Eye (tissue), 1 donor: ENCODE measurements around the gene ACTR10.

ENCODE experiments used
- DNase-seq: peaks from one replicate; pipeline ENCODE4 v3.0.0-alpha.2; 2015

The ACTR10 gene

DNA sequence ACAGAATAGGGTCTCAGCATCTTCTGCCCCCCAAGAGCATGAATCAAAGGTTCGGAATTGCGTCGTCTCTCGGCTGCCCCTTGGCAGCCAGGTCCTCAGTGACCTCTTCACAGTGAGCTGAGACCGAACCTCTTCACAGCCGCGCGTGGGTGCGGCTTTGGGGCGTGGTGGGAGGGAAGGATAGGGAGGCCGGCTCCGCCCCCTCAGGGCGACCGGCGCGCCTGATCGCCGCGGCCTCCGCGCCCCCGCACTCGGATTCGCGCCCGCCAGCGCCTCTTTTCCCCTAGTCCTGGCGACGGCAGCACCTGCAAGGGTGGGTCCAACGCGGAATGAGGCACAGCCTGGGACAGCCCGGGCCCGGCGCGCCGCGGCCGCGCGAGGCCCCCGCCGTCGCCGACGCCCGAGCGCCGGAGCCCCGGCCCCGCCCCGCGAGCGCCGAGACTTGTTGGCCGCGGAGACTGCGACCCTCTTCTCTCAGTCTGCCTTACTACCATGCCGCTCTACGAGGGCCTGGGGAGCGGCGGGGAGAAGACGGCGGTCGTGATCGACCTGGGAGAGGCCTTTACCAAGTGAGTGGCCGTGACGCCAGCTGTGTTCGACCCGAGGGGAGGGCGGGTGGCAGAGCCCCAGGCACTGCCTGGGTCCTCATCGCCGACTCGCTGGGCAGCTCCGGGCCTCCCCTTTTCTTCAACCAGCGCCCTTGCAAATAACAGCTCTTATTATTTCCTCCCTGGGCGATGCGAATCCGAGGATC lies at the start of gene ACTR10:
TSS of gene ACTR10 (plus strand) at position 424 of the 754 bp plus-strand sequence. CDS start at position 493, 69 bp downstream.
- peak; percentile 94 for DNase-seq

DNA sequence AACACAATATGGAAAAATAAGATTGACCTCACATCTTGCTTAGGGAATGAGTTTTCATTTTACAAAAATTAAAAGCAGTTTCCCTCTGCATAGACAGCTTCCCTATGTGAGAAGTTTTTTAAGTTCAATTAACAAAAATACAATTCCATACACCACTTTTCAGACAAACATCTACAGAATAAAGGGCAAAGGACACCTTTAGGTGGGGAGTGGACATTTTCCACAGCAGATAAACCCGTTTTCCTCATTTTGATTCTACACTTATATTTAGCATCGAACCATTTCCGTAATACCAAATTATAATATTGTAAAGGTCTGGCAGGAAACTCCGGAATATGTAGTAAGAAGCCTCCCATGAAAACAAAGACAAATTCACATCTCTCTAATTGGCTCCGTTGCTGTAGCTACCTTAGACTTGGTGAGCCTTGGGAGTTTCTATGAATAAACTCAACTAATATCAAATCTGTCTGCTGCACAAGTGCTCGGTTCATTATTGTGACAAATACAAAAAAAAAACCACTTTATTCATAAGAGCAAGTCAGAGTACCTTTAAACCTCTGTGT lies 49.6 kb upstream of the ACTR10 start:
- no peak for DNase-seq

DNA sequence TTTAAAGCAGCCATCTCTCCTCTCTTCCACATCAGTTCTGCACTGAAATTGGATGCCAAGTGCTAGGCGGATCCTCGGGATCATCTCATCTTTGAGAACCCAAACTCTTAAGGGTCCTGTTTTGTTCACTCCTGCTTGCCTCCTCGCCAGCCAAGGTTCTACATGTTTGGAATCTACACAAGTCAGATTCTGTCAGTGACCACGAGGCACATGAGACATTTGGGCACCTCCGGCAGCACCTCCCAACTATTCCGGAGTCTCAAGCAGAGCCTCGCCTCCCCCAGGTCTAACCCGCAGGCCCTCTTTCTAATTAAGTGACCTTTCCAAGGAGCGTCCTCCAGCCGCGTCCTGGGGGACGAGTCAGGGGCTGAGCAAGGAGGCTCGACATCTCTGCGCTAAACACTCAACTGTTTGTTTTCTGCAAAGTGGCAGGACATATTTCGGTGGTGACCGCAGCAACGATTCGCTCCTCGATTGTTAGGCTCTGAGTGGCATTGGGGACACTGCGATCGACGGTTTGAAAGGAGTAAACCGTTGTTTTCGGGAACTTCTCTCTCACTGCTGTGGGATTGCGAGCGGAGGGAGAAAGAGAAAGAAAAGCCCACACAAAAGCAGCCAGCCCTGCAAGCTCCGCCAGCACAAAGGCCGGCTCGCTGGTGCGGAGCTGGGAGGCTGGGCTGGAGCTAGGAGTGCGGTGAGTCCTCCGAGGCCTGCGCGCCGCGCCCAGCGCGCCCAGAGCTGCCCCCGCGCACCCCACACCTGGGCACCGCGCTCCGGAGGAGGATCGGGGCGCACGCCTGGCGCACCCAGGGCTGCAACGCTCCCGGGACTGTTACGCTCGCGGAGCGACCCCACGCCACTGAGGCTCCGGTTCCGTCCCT lies 48.6 kb upstream of the ACTR10 start:
- DNase-seq: peak; percentile 85

DNA sequence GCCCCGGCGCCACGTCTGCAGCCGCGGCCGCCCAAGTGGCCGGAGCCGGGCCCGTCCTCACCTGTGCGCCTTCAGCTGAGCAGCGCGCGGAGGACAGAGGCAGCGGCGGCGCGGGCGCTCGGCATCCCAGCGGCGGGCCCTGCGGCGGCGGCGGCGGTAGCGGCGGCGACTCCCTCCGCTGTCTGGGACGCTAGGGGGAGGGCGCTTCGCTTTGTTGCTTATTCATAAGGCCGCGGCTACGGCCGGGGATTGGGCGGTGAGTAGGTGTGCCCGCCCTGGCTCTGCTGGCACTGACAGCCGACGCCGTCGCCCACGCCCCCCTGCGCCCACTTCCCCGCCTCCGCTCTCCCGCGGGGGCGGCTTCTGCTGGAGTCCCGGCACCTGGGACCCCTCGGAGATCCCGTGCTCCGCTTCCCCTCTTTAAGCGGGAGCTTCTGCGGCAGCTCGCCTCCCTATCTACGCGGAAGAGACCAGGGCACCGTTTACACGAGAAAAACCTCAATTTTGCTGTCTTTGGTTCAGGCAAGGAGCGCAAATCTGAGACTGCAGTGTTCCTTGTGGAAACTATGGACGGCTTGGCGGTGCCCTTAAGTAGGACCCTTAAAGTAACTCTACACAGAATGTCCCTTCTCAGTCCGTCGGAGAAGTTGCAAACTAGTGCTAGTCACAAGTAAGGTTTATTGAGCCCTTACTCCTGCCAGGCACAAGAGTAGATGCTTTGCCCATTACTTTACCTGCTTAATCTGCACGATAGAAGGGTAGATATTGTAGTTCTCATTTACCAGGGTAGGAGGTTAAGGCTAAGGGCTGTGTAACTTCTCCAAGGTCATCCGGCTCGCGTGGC lies 47.7 kb upstream of the ACTR10 start, which contains the start of gene ARMH4:
TSS of gene ARMH4 (minus strand) at position 200 of the 844 bp plus-strand sequence. CDS start 12,855 bp downstream, outside the sequence.
- DNase-seq: peak; percentile 95

DNA sequence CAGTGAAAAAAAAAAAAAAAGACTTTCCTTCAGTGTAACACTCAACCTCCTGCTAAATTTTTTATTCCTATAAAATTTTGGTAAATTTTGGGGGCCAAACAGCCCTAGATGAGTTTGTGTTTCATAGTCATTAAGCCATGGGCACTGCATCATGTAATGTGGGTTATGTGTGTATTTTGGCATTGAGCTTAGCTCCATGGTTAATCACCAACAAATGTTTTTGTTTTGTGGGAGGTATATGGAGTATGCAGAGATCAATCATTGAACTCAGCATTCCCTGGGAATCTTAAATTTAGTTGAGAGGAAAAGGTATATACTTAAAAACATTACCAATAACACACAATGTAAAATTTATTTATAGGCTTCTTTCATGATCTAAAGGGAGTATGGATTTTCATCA lies 39.4 kb upstream of the ACTR10 start:
- DNase-seq: no peak

DNA sequence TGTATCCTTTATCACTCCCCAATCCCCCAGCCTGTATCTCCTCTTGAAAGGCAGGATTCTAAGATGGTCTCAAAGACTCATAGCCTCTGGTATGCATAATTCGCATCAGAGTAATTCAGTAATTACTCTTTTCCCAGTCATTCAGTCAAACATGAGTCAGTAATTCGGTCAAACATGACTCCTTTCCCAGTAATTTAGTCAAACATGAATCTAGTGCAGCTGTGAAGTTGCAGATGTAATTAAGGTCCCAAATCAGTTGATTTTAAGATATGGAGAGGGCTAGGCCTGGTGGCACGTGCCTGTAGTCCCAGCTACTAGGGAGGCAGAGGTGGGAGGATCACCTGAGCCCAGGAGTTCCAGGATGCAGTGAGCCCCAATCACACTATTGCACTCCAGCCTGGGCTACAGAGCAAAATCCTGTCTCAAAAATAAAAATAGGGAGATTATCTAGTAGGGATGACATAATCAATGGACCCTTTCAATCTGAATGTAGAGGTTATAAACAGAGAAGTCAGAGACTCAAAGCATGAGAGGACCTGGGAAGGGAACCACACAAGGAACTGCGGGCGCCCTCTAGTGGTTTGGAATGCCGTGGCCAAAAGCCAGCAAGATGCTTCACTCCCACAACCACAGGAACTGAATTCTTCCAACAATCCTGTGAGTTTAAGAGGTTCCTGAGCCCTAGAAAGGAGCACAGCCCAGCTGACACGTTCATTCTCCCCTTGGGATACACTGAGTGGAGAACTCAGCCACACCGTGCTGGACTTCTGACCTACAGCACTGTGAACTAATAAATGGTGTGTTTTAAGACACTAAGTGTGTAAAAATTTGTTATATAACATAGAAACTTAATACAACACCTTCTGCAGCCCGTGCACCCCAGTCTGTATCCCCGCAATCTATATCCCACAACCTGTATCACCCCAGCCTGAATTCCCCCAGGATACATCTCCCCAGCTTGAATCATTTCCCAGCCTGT lies 33.7 kb upstream of the ACTR10 start:
- DNase-seq: peak; percentile 93

DNA sequence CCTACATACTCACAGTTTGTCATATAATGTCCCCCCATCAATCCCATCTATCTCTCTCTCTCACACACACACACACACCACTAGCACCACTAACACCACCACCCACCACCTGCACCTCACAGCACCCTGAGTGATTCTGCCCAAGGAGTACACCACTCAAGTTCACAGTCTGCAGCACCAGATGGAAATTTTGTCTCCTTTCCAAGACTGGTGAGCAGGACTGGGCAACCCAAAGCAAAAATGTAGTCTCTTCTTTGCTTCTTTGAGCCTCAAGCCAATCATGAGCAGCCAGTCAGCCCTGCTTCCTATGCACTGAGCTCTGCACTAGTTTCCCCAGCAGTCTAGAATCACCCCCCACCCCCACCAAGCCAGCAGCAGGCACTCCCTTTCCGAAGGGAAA lies 32.9 kb upstream of the ACTR10 start:
- DNase-seq: no peak

DNA sequence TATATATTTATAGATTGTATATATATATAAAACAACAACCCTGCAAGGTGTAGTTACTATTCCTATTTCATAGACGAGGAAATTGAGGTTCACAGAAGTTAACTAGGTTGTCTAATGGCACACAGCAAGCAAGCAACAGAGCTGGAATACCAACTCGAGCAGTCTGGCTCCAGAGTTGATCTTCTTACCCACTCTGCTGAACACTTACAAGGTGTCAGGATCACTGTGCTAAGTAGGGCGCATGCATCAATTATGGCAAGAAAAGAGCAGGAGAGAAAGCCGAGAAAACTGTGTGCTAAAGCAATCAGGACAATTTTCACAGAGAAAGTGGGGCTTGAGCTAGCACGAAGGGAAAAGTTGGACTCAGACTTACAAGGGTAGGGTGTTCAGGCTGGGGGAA lies 32.1 kb upstream of the ACTR10 start:
- DNase-seq: no peak

DNA sequence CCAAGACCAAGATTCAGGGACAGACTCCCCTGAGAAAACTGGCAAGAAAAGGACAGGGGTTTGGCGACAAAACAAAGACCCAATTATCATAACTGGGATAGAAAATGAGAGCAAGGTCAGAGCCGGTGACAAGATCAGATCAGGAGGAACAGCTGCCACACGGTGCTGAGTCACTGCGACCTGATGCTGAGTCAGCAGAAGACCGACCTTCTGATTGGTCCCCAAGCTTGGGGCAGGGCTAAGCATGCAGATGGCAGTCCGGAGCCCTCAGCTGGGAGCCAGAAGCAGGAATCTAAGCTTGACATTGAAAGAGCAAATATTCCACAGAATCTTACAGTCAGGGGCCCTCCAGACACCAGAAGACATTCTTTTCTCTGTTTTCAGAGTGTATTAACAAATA lies 28.9 kb upstream of the ACTR10 start:
- peak; percentile 72 for DNase-seq

DNA sequence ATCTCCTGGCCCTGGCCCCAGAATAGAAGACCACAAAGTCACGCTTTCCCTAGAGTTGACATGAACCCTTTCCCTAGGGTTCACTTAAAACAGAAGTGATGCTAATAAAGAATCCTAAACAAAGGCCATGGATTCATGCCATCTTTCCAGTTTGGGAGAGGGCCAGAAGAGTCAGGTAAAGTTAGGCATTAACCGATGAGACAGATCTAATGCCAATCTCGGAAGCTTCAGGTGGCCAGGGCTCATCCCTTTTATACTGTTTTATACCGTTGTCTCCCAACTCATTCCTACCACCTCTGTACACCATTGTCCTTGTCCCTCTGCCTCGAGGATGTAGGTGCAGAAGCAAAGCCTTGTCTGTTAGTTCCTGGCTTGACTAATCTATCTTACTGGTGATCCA lies 22.8 kb upstream of the ACTR10 start:
- DNase-seq: no peak

DNA sequence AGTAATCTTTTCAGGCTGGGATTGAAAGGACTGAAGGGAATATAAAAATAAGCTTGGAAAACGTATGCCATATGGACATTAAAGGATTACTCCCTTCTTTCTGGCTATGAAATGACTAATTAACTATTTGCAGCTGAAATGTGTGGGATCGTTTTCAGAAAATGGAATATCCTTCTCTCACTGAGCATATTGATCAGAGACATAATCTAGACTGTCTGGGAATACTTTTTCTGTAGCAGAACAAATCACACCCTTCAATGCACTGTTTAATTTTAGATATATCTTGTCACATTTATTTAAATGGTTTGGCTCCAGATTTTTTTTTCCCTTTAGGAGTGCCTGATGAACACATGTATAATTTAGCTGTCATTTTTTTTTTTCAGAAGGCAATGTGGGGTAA lies 10.8 kb upstream of the ACTR10 start:
- no peak for DNase-seq

DNA sequence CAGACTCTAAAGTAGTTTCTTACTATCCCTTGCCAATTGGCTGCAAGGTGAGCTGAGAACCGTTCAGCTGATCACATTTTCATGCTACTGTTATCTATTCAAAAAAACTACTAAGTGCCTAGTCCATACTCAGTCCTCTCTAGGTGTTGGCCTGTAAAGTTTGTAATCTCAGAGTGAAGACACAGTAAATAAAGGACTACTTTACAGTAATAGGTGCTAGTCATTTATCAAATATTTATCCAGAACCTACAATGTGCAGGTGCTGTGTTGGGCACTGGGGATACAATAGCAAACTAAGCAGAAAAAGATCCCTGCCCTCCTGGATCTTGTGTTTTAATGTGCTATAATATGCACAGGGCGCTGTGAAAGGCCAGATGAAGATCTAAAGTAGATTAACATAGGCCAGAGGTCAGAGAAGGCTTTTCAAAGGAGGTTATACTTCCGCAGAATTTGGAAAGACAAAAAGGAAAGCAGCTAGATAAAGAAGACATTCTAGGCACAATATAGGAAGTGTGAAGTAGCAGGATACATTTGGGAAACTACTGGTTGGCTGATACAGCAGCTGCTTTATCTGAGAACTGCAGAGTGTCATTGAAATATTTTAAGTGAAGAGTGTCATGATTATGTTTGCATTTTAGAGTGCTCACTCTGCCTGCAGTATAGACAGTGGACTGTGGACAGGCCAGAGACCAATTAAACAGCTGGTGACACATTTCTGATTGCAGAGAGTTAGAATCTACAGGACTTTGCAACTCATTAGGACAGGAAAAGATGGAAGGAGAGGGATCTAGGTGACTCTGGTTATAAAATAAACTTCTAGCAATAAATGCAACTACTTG lies 8.0 kb upstream of the ACTR10 start:
- no peak for DNase-seq

DNA sequence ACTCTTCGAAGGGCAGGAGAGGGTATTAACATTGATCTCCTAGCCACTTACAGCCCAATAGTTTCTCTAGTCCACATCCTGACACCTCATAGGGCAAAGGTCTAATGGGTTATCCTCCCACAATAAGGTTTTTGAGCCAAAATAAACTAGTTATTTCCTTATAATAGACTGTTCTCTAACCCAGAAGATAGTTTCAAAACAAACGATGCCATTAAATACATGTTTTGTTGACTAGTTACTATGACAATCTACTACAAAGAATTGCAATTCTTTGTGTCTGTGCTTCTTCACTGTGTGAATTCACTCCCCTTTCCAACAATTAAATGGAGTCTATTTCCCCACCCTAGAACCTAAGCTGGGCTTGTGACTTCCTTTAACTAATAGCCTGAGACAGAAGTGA lies 6.4 kb upstream of the ACTR10 start:
- DNase-seq: no peak

DNA sequence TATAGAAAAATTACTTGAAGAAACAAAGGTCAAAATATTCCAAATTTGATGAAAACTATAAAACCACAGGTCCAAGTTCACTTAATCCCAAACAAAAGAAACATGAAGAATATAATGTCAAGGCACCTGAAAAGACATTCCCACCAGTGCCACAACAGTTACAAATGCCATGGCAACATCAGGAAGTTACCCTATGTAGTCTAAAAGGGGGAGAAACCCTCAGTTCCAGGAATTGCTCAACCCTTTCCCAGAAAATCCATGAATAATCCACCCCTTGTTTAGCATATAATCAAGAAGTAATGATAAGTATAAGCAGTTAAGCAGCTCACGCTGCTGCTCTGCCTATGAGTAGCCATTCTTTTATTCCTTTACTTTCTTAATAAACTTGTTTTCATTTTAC lies 3.8 kb upstream of the ACTR10 start:
- DNase-seq: no peak

DNA sequence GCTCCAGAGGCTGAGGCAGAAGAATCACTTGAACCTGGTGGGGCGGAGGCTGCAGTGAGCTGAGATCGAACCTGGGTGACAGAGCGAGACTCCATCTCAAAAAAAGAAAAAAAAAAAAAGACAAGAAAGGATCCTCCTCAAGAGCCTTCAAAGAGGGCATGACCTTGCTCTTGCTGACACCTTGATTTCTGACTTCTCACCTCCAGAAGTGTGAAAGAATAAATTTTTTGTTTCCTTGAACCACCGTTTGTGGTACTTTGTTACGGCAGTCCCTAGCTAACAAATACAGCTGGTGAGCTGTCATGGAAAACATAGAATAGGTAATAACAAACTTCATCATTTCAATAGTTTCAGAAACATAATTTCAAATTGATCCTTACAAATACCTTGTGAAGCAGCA lies 1.9 kb upstream of the ACTR10 start:
- no peak for DNase-seq

DNA sequence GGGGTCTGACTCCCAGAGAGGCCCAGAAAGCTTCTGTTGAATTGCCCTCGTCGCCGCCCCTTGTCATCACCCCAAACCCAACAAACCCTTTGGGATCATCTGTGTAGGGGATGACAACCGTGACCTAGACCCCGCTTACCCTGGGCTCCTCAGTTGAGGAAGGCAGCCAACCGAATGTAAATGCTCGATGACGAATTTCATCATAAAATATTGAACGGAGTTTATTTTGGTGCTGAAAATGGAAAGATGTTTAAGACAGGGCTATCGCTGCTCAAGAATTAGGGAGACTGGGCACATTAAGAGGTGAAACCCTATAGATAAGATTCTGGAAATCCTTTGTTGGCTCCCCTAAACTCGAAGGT lies 512 bp downstream of the ACTR10 start:
- DNase-seq: no peak

DNA sequence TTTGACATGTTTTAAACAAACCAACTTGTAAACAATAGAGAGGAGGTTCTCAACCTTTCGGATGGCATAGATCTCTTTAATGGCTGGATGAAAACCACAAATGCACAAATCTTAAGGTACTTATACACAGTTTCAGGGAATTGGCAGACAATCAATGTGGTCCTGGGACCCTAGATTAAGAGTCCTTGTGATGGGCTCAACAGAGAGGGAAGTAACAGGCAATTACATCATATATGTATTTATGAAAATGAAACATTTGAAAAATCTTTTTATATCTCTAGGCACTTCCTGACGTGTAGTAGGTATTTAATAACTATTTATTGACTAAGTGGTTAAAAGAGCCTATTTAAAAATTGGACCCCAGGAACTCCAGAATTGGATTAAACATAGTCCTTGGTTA lies 897 bp downstream of the ACTR10 start:
- DNase-seq: no peak

DNA sequence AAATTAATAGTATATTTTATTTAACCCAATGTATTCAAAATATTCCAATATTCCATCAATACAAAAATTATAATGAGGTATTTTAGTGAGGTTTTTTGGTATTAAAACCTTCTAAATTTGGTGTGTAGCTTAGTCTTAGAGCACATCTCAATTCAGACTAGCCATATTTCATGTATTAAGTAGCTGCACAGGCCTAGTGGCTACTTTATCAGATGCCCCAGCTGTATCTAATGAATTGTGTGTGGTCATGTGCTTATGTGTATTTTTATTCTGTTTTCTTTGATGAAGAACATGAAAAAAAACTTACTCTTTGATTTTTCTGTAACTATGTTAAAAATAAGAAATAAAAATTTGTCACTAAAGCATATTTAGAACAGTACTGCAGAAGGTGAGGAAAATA lies 13.2 kb downstream of the ACTR10 start:
- DNase-seq: no peak

DNA sequence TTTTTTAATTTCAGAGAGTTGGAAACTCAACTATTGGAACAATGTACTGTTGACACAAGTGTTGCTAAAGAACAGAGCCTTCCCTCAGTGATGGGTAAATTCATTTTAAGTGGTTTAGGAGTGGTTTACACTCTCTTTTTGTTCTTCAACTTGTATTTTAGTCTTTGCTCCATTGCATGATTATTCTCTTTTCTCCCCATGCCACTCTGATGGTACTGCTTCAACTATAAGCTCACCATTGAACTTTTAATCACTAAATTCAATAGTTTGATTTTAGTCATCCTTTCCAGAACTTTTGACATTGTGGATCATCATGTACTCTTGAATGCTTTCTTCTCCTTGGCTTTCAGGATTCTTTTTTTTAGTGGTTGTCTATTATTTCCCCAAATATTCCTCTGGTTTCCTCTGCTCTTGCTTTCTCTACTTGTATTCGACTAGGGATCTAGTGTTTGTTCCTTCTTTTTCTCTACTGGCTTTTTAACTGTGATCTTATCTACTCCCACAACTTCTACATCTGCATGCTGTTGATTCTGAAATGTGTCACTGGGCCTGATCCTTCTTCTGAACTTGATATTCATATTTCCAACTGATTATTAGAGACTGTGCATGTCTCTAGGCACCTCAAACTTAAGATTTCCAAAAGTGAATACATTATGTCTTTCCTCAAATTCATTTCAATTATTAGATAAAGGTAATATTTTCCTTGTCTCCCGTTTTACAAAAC lies 15.4 kb downstream of the ACTR10 start:
- DNase-seq: no peak

DNA sequence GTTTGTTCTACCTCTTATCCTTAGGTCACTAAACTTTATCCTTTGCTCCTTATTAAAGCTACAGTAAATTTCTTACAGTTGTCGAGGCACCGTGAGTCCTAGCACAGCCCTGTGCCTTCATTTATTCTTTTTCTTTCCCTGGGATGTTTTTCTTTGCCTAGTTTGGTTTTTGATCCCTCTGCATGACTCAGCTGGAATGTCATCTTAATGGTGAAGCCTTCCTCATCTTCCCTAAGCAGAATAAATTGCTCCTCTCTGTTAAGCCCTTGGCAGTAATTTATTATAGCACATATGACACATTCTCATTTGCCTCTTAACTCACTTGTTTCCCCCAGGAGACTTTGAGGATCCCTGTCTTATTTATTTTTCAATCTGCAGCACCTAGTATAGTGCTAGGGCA lies 16.6 kb downstream of the ACTR10 start:
- no peak for DNase-seq
